Suppressor macrophage treated with lipopolysaccharide for 1 hour (primary cell): ENCODE data around the gene TNXB.
"Not testable (repeated sequence)": the region's sequence is repeated elsewhere in the genome, so short reads cannot be mapped to it uniquely, and the experiment has no call there.

Experiments
- DNase-seq, 3 donors: peaks; one replicate each; pipeline ENCODE4 v3.0.0-alpha.2; 2020 to 2022

The TNXB gene

GRCh38 chr6:32085759-32086459 is 23.2 kb downstream of the TNXB start:
- no peak for DNase-seq

GRCh38 chr6:32084780-32085179 is 24.4 kb downstream of the TNXB start:
- DNase-seq = no peak

DNA sequence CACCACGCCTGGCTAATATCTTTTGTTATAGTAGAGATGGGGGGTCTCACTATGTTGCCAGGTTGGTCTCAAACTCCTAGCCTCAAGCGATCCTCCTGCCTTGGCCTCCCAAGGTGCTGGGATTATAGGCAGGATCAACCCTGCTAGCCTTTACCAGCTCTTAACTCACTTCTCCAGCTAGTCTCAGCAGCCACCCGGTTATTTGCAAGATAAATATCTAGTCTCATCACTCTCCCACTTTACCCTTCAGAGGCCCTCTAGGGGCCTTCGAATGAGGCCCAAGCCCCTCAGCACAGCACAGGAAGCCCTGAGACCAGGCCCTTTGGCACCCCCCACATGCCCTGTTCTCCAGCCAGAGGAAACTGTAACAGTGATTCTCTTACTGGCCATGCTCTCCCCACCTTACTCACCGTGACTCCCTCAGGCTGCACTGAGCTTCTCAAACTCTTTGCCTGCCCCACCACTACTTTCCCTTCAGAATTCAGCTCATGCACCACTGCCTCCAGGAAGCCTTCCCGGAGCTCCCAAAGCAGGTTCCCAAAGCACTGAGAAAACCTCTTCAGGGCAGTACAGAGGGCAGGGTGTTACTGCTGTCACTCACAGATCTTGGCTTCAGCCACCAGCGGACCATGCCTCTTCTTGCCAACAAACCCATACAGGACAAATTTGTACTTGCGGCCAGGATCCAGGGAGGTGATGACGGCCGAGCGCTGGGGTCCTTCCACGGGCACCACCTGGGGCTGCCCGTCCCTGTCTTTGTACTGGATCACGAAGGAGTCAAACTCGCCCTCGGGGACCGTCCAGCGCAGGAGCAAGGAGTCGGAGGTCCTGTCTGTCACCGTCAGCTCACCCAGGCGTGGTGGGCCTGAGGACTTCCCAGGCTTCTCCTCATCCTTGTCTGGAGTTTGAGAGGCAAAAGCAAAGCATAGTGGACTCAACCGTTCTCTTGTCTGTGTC is 25.0 kb downstream of the TNXB start:
- DNase-seq = no peak

DNA sequence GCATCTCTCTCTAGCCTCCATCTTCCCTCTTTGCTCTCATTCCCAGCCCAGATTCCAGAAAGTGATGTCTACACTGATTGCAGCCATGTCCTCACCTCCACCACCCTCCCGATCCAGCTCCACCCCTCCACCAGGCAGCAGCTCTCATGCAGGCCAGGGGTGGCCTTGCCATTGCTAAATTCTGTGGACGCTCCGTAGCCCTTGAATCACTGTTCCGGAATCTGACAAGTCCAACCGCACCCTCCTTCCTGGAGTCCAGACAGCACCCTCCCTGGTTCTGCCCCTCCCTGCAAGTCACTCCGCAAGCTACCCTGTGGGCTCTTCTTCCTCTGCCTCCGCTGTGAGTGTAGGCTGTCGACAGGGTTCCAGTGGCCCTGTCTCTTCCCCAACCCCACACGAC is 26.2 kb downstream of the TNXB start:
- DNase-seq = no peak

GRCh38 chr6:32082478-32082877 is 26.7 kb downstream of the TNXB start:
- no peak for DNase-seq

DNA sequence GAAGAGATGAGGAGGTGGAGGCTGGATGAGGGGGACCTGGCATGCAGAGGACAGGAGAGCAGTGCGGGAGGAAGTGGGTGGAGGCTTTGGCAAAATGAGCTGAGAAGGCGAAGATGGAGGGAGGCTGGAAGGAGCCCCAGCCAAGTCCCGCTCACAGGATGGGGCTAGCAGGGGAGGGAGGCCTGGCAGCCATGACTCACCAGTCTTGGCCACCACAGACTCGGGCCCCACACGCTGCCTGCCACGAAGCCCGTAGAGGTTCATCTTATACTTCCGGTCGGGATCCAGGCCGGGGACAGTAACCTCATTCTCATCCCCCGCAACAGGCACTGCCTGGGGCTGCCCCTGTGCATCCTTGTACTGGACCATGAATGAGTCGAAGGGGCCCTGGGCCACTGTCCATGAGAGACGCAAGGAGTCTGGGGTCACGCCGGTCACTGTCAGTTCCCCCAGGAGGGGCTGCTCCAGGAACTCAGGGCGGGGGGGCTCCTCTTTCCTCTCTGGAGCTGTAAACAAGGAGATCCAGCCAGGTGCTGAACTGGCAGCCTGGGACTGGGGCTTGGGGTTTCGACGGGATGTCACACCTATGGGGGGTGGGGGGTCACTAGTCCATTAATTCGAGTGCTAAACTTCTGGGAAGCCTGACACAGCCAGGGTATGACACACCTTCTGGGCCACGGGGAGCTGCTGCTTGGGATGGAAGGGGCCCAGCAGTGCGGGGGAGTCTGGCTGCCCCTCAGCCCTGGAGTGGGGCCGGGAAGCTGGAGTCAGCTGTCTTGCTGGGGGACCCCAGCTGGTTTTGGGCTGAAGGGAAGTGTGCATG is 27.8 kb downstream of the TNXB start:
- no peak for DNase-seq

DNA sequence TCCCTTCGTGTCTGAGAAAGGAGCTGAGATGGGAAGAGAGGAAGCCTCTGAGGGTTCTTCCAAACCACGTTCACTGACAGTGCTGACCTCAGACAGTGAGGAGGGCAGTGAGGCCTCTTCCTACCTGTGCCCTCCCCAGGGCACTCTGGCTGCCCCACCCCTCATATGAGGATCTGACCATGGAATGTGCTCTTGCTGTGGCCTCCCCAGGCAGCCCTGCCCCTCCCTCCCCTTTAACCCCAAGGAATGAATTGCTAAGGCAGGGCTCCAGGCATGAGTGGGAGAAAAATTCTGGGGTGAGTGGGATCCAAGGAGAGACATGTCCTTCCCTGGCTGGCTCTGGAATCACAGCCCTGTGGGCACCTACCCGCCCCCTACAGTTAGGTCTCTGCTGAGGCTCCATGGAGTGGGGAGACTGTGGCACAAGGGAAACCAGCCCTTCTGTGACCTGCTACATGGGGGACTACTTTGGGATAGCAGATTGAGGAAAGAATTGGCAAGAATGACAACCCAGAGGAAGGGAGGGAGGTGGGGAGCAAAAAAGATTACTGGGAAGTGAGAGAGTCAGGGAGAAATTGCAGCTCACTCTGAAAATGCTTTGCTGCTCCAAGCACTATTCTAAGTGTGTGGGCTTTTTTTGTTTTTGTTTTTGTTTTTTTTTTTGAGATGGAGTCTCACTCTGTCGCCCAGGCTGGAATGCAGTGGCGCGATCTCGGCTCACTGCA is 29.4 kb downstream of the TNXB start:
- no peak for DNase-seq

DNA sequence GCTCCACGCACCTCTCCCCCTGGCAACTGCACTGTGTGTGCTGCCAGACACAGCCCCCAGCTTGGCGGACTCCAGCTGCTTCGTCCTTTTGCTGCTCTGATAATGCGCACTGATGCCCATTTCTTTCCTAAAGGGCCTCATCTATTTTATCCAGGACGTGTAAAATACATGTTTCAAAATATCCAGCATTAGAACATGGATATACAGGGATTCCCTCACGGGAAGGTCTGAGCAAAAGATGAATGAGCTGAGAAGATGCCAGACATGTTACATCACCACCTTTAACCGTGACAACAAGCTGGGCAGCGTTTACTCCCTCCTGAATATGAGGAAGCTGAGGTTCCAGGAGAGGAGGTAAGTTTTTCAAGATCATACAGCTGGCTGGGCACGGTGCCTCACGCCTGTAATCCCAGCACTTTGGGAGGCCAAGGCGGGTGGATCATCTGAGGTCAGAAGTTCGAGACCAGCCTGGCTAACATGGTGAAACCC is 32.8 kb downstream of the TNXB start:
- no peak for DNase-seq

- DNase-seq = no peak
Measured at GRCh38 chr6:32075781-32076180, 33.4 kb downstream of the TNXB start.

DNA sequence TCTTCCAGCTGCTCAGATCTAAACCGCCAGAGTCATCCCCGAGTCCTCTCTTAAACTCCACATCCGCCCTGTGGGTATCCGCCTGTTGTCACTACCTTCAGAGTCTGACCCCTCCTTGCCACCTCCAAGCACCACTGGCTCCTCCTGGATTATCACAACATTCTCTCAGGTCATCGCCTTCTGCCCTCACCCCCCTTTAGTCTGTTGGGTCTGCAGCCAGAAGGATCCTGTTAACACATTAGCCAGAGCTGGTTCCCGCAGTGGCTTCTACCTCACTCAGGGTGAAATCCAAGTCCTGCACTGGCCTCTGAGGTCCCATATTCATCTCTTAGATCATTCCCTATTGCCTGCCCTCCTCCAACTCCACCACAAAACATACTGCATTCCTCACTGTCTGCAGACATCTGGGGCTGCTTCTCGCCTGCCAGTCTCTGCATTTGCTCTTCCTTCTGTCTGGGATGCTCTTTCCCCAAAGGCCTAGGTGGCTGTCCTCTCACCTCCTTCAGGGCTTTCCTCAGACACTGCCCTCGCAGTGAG is 34.1 kb downstream of the TNXB start:
- DNase-seq = no peak

- no peak for DNase-seq
Measured at GRCh38 chr6:32073613-32074012, 35.5 kb downstream of the TNXB start.

GRCh38 chr6:32073101-32073500 is 36.0 kb downstream of the TNXB start:
- no peak for DNase-seq

DNA sequence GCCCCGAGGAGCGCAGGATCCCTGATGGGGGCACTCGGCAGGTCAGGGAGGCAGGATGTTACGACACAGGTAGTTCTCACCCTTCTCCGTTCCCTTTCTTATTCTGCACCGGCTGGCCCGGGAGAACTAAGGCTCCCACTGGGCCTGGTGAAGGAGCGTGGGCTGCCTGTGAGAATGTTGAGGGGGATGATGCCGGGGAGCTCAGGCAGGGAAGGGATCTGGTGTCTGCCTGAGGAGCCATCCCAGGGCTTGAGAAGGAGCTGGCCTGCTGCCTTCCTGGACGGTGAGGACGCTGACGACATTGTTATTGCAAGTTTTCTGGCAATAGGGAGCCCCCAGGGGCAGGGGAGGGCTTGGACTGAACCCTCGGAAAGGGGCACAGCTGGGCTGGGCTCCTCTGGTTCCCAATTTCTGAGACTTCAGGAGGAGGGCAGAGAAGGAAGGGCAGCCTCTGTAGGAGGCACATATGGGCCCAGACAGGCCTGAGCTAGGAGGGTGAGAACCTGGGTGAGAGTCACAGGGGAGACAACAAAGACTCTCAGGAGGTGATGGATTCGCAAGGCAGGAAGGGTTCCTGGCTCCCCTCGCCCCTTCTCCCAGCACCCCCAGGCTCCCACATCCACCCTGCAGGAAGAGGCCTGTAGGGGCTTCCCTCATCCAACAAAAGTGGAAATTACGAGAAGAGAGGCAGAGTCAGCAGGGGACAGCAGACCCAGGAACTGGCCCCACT is 38.2 kb downstream of the TNXB start:
- DNase-seq = no peak

GRCh38 chr6:32069878-32070515 is 39.1 kb downstream of the TNXB start:
- DNase-seq = no peak

- DNase-seq = no peak
Measured at GRCh38 chr6:32069460-32069859, 39.7 kb downstream of the TNXB start.

- no peak for DNase-seq
Measured at GRCh38 chr6:32068867-32069266, 40.3 kb downstream of the TNXB start.

DNA sequence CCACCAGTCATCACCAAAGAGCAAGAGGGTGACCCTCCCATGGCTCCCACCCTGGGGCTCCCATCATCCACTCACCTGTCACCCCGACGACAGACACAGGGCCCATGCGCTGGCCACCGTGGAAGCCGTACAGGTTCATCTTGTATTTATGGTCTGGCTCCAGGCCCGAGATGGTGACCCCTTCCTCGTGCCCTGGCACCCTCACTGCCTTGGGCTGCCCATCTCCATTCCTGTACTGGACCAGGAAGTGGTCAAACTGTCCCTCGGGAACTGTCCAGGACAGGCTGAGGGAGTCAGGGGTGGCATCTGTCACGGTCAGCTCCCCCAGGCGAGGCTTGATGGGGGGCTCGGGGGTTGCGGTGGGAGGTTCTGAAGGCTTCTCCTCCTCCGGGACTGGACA is 40.8 kb downstream of the TNXB start:
- DNase-seq = not testable (repeated sequence)

- not testable (repeated sequence) for DNase-seq
Measured at GRCh38 chr6:32067521-32067920, 41.6 kb downstream of the TNXB start.

GRCh38 chr6:32064706-32065105 is 44.4 kb downstream of the TNXB start:
- DNase-seq = no peak

DNA sequence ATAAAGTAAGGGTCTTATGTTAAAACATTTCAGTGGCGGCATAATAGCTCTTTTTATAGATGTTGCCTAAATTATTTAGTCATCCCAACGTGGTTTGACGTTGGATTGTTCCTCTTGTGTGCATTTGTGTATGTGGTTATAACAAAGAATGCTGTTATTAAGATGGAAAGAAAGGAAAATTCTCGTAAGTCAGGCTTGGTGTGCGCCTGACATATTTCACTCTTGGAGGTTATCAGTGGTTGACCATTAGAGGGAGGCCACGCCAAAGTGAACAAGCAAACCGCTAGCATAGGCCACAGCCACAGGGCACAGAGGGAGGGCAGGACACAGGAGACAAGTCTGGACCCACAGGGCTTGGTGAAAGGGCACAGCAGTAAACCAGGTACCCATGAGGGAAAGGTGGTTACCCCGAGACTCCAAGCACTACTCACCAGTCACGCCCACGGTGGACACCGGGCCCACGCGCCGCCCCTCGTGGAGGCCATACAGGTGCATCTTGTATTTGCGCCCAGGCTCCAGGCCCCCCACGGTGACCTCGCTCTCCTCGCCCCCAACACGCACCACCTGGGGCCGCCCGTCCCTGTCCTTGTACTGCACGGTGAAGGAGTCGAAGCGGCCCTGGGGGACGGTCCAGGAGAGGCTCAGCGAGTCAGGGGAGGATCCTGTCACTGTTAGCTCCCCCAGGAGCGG is 48.0 kb downstream of the TNXB start:
- DNase-seq = no peak
